ENCODE data around the gene RPL19.

GRCh38 chr17:39170558-39170957 is 29.5 kb upstream of the RPL19 start:
- no peak for TF ChIP-seq EZH2 (IDR thresholded peaks at IDR 0.05; ENCODE audit: borderline replicate concordance, low read depth, low read length, severe bottlenecking)
- TF ChIP-seq CTCF (IDR thresholded peaks at IDR 0.05; ENCODE audit: extremely low read depth in 1 of 2, insufficient read depth in 1 of 2, low read depth in 1 of 2, low read length in 2 of 2) = no peak
- TF ChIP-seq MYC (IDR thresholded peaks at IDR 0.05; ENCODE audit: low read depth, low read length) = no peak
